K562 (cell line): ENCODE results near the gene ZNF284. TPM values are rescaled to one million over a fixed set of nuclear protein-coding genes. Genes with fewer than 3 reads are reported as not detected.
A peak's percentile ranks its signal among the peaks of the same experiment; 100 is the strongest.

Experiments used
- DNMT1 ChIP-seq: fragments of 450-650 bp; IDR thresholded peaks from 2 replicates; pipeline ENCODE4 v1.6.1; 2016; ENCODE audit warnings: antibody characterized with exemption, mild to moderate bottlenecking
- ELF1 ChIP-seq: fragments of 200-800 bp; sonication (Bioruptor generic); IDR thresholded peaks from 2 replicates; pipeline ENCODE4 v1.6.1; 2016; ENCODE audit warnings: missing genetic modification characterization, missing compliant biosample characterization
- HCFC1 ChIP-seq: IDR thresholded peaks from 2 replicates; pipeline ENCODE4 v1.6.1; 2012; ENCODE audit warnings: low read depth, low read length, improper control_type of control experiment
- HDGF ChIP-seq: fragments of 450-650 bp; IDR thresholded peaks from 2 replicates; pipeline ENCODE4 v1.6.1; 2016
- IFI16 ChIP-seq: fragments of 250-450 bp; sonication (Bioruptor Pico); IDR thresholded peaks from 2 replicates; pipeline ENCODE4 v2.1.2; 2022; ENCODE audit warnings: mild to moderate bottlenecking, inconsistent platforms
- MCM5 ChIP-seq: fragments of 450-650 bp; IDR thresholded peaks from 2 replicates; pipeline ENCODE4 v1.6.1; 2016; ENCODE audit warnings: low read depth
- MYBL2 ChIP-seq, 2 experiments: fragments of 450-650 bp in 1 of 2; sonication (generic) in 1 of 2; formaldehyde crosslinking in 1 of 2; IDR thresholded peaks; 2 replicates each; pipeline versions ENCODE4 v1.6.1 to v1.8.1; 2017 to 2022; ENCODE audit warnings: borderline replicate concordance in 1 of 2, inconsistent platforms in 1 of 2, low read depth in 1 of 2, mild to moderate bottlenecking in 1 of 2, missing genetic modification reagents in 1 of 2, moderate library complexity in 1 of 2
- NFE2 ChIP-seq: IDR thresholded peaks from 2 replicates; pipeline ENCODE4 v1.6.1; 2014; ENCODE audit warnings: antibody characterized with exemption, low read depth
- PBX2 ChIP-seq, 2 experiments: IDR thresholded peaks in 1 of 2; conservative IDR thresholded peaks in 1 of 2; 2 replicates each; pipeline ENCODE4 v1.6.1; 2016; ENCODE audit warnings: low read depth in 2 of 2, mild to moderate bottlenecking in 1 of 2, missing compliant biosample characterization in 1 of 2, missing genetic modification characterization in 1 of 2, moderate library complexity in 1 of 2
- PTRF ChIP-seq: fragments of 450-650 bp; IDR thresholded peaks from 2 replicates; pipeline ENCODE4 v1.6.1; 2016; ENCODE audit warnings: mild to moderate bottlenecking, missing genetic modification characterization, missing compliant biosample characterization
- RB1 ChIP-seq: fragments of 450-650 bp; IDR thresholded peaks from 2 replicates; pipeline ENCODE4 v1.6.1; 2017; ENCODE audit warnings: low read depth, mild to moderate bottlenecking
- RBFOX2 ChIP-seq: fragments of 200-400 bp; formaldehyde crosslinking; IDR thresholded peaks from 2 replicates; pipeline ENCODE4 v1.6.1; 2017; ENCODE audit warnings: low read depth, mild to moderate bottlenecking, low read length, moderate library complexity
- RERE ChIP-seq: sonication (generic); formaldehyde crosslinking; IDR thresholded peaks from 2 replicates; pipeline ENCODE4 v1.8.0; 2023; ENCODE audit warnings: missing genetic modification reagents, mild to moderate bottlenecking, borderline replicate concordance
- TFE3 ChIP-seq: fragments of 450-650 bp; formaldehyde crosslinking; IDR thresholded peaks from 2 replicates; pipeline ENCODE4 v1.4.0; 2020; ENCODE audit warnings: mild to moderate bottlenecking, mixed read lengths
- VEZF1 ChIP-seq: fragments of 200-800 bp; sonication (Bioruptor generic); IDR thresholded peaks from 2 replicates; pipeline ENCODE4 v1.6.1; 2017; ENCODE audit warnings: missing genetic modification characterization, missing compliant biosample characterization
- ZNF184 ChIP-seq: sonication (generic); formaldehyde crosslinking; IDR thresholded peaks from 2 replicates; pipeline ENCODE4 v1.5.0; 2020; ENCODE audit warnings: missing genetic modification reagents
- ZNF764 ChIP-seq: fragments of 250-450 bp; sonication (Bioruptor Pico); IDR thresholded peaks from 2 replicates; pipeline ENCODE4 v1.4.0; 2020; ENCODE audit warnings: low read depth, mild to moderate bottlenecking, moderate library complexity
- polyA plus RNA-seq, 8 experiments: library from polyadenylated mRNA; depleted of rRNA in 4 of 8; stranded (reverse) in 5 of 8; unstranded in 3 of 8; fragments of >200 nt; fragmentation: Nextera tagmentation in 2 of 8; fragmentation: Illumina TruSeq in 1 of 8; extraction: Ambion mirVana in 2 of 8; extraction: Trizol in 1 of 8; gene quantifications; 2 replicates each; pipeline versions ENCODE4 v1.2.1 to v1.2.3, GENCODE V29; 2011 to 2014; ENCODE audit warnings: inconsistent platforms in 1 of 8, missing spikeins in 1 of 8
- total RNA-seq, 7 experiments: library from RNA; depleted of rRNA in 6 of 7; stranded (reverse); fragments of >200 nt in 6 of 7; fragmentation: Illumina TruSeq in 2 of 7; extraction: Trizol in 2 of 7; gene quantifications; 2 replicates each; pipeline versions ENCODE4 v1.2.1 to v1.2.3, GENCODE V29; 2011 to 2021; ENCODE audit warnings: low replicate concordance in 1 of 7

ZNF284 gene
- total and polyA plus RNA-seq, 9 of the 15 experiments (the other 6 are each of a cell fraction or from before 2014, with no cell fraction given): 0.07 to 0.24 (median 0.20) TPM

- TF ChIP-seq PBX2 (CRISPR knock-in tag; IDR thresholded peaks at IDR 0.05; ENCODE audit: low read depth) (no peak), PBX2 (tag; conservative IDR thresholded peaks at IDR 0.05; ENCODE audit: low read depth) (no peak), MCM5 (no peak), RBFOX2 (peak; percentile 76), IFI16 (no peak), MYBL2 (IDR thresholded peaks at IDR 0.05; ENCODE audit: low read depth) (no peak), MYBL2 (CRISPR knock-in tag; IDR thresholded peaks at IDR 0.05; ENCODE audit: borderline replicate concordance) (no peak), NFE2 (no peak), ELF1 (peak; percentile 95), DNMT1 (no peak), TFE3 (no peak), ZNF184 (no peak), RERE (CRISPR knock-in tag) (no peak), VEZF1 (CRISPR knock-in tag) (peak; percentile 79), HDGF (no peak), ZNF764 (CRISPR knock-in tag) (no peak), HCFC1 (peak; percentile 99), RB1 (no peak), PTRF (tag) (no peak)
These were observed 41.3 kb downstream of the ZNF284 start, which contains the start of gene ZNF225 (continued) for GRCh38 chr19:44113138-44113783.
